Measurements from ENCODE around the gene OMG.
"Not testable (repeated sequence)": the region's sequence is repeated elsewhere in the genome, so short reads cannot be mapped to it uniquely, and the experiment has no call there.

OMG gene

DNA sequence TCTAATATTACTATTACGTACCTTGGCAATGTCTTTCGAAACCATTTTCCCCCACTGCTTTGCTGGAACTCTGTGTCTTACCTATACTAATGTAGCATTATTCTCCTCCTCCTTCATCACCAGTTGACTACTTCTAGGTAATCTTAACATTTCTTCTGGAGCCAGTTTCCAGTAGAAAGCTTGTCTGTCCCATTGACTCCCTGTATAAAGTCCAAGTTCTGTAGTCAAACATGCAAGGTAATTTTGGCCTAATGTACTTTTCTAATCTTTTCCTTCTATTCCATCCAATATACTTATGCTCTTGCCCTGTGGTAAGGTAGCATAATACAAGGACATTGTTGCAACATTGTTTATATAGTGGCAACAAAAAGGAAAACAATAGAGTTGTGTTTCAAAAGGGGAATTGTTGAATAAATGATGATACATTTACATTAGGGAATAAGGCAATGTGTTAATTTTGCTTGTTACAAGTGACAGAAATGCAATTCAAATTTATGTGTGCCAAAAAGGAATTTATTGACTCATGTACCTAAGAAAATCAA is 27.9 kb downstream of the OMG start:
- Mint-ChIP-seq H3K27me3 (ENCODE audit: low read depth) (no peaks in the 10 kb centered on the region), H3K27ac (peak overlapping the region; percentile 38 to 84 (median 74)), H3K36me3 (ENCODE audit: low read depth) (peaks cover 73% of the 10 kb centered on the region), H3K9me3 (no peaks in the 10 kb centered on the region), H3K4me3 (no peak overlapping the region), H3K4me1 (peaks cover 11% of the 10 kb centered on the region)
- TF ChIP-seq, protein P1, sequence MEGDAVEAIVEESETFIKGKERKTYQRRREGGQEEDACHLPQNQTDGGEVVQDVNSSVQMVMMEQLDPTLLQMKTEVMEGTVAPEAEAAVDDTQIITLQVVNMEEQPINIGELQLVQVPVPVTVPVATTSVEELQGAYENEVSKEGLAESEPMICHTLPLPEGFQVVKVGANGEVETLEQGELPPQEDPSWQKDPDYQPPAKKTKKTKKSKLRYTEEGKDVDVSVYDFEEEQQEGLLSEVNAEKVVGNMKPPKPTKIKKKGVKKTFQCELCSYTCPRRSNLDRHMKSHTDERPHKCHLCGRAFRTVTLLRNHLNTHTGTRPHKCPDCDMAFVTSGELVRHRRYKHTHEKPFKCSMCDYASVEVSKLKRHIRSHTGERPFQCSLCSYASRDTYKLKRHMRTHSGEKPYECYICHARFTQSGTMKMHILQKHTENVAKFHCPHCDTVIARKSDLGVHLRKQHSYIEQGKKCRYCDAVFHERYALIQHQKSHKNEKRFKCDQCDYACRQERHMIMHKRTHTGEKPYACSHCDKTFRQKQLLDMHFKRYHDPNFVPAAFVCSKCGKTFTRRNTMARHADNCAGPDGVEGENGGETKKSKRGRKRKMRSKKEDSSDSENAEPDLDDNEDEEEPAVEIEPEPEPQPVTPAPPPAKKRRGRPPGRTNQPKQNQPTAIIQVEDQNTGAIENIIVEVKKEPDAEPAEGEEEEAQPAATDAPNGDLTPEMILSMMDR (IDR thresholded peaks at IDR 0.05; ENCODE audit: unreplicated experiment in 3 of 3): no peak

DNA sequence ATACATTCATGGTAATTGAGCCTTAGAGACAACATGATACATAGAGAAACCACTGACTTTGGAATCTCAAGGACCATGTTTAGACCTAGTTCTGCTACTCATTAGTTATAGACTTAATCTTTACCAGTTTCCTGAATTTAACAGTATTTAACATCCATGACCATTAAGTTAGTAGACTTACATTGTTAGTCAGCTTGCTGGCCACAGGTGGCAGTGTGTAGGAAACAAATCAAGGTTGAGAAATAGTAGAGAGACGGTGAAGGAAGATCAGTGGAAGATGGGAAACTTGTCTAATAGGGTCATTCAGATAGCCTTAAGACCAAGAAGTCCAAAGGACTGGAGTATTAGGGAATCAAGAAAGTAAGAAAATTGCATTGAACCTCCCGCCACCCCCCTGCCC is 31.0 kb downstream of the OMG start:
- Mint-ChIP-seq H3K4me1 (peaks cover 11% of the 10 kb centered on the region), H3K4me3 (no peak overlapping the region), H3K27ac (no peak overlapping the region), H3K36me3 (ENCODE audit: low read depth) (peaks cover 69% of the 10 kb centered on the region), H3K9me3 (no peaks in the 10 kb centered on the region), H3K27me3 (ENCODE audit: low read depth) (no peaks in the 10 kb centered on the region)
- TF ChIP-seq, protein P1 (IDR thresholded peaks at IDR 0.05; ENCODE audit: unreplicated experiment in 3 of 3): peak in 1 of 3 experiments; percentile 8

DNA sequence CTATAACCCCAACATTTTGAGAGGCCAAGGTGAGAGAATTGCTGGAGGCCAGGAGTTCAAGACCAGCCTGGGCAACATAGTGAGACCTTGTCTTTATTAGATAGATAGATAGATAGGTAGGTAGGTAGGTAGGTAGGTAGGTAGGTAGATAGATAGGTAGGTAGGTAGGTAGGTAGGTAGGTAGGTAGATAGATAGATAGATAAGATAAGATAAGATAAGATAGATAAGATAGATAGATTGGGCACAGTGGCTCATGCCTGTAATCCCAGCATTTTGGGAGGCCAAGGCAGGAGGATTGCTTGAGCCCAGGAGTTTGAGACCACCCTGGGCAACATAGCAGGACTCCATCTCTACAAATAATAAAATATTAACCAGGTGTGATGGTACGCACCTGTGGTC is 34.1 kb downstream of the OMG start:
- H3K27ac Mint-ChIP-seq; H3K4me3 Mint-ChIP-seq; H3K9me3 Mint-ChIP-seq; H3K4me1 Mint-ChIP-seq; H3K27me3 Mint-ChIP-seq (ENCODE audit: low read depth): not testable (repeated sequence)
- peaks cover 60% of the 10 kb centered on the region for H3K36me3 Mint-ChIP-seq (ENCODE audit: low read depth)

DNA sequence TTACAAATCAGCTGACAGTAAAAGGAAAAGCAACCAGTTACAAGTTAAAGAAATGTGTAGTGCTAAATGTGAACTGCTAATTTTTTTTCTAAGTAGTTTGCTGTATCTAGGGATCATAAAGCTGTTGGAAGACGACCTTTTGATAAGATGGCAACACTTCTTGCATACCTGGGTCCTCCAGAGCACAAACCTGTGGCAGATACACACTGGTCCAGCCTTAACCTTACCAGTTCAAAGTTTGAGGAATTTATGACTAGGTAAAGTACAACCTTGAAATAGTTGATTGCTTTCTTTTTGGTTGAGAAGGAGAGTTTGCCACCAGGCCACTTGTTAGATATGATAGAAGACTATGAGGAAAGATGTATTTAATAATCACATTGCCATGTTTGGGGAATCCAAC is 35.4 kb downstream of the OMG start:
- TF ChIP-seq, protein P1 (IDR thresholded peaks at IDR 0.05; ENCODE audit: unreplicated experiment in 3 of 3): no peak
- no peaks in the 10 kb centered on the region for H3K9me3 Mint-ChIP-seq

DNA sequence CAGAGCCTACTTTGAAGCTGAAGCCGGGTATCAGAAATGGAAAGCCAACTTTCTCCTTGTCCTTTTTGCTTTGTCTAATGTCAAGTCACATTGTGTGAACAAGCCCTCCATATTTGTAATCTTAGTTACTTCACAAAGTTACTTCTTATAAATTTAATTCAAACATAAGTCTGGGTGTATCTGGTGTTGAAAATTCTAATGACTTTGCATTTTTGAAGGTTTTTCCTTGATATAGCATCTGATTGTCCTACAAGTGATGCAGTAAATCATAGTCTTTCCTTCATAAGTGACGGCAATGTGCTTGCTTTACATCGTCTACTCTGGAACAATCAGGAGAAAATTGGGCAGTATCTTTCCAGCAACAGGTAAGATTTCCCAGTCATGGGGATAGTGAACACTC is 36.9 kb downstream of the OMG start:
- H3K36me3 Mint-ChIP-seq (ENCODE audit: low read depth): peaks cover 33% of the 10 kb centered on the region
- peaks cover 1% of the 10 kb centered on the region for H3K4me1 Mint-ChIP-seq
- no peak overlapping the region for H3K4me3 Mint-ChIP-seq
- H3K27ac Mint-ChIP-seq: no peak overlapping the region
- TF ChIP-seq, protein P1 (IDR thresholded peaks at IDR 0.05; ENCODE audit: unreplicated experiment in 3 of 3): no peak
- no peaks in the 10 kb centered on the region for H3K27me3 Mint-ChIP-seq (ENCODE audit: low read depth)
- H3K9me3 Mint-ChIP-seq: no peaks in the 10 kb centered on the region

More for the DNA sequence above, 35.4 kb downstream of the OMG start:
- Mint-ChIP-seq H3K27me3 (ENCODE audit: low read depth) (no peaks in the 10 kb centered on the region), H3K27ac (no peak overlapping the region), H3K4me3 (no peak overlapping the region), H3K4me1 (no peaks in the 10 kb centered on the region), H3K36me3 (ENCODE audit: low read depth) (peaks cover 47% of the 10 kb centered on the region)

DNA sequence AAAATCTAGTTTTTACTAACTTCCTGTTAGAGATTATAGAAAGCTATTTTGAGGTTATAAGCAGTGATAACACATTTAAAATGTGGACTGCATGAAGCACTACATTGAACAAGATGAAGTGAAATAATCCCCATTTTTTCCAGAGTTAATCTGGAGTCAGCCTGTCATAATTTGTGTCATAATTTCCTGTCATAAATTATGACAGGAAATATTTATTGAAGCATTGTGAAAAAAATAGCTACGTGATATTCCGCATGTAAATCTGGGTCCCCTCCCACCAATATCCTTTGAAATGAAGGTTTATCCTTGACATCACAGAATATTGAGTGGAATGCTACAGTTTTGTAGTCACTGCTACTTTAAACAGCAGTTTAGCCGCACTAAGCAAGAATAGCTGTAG is 40.1 kb downstream of the OMG start:
- Mint-ChIP-seq H3K4me3 (no peak overlapping the region), H3K36me3 (ENCODE audit: low read depth) (peaks cover 28% of the 10 kb centered on the region), H3K27ac (no peak overlapping the region)

More for the DNA sequence above, 40.1 kb downstream of the OMG start:
- H3K4me1 Mint-ChIP-seq: peaks cover 7% of the 10 kb centered on the region
- no peaks in the 10 kb centered on the region for H3K9me3 Mint-ChIP-seq
- TF ChIP-seq, protein P1 (IDR thresholded peaks at IDR 0.05; ENCODE audit: unreplicated experiment in 3 of 3): no peak
- no peaks in the 10 kb centered on the region for H3K27me3 Mint-ChIP-seq (ENCODE audit: low read depth)
